GM21737 (cell line): Measurements from ENCODE around the gene FERMT3.

Experiments used
- ATAC-seq: cut with Tn5 transposase; IDR thresholded peaks from one replicate; pipeline ENCODE4 v1.9.1; 2021; ENCODE audit warnings: mild to moderate bottlenecking, moderate library complexity; ENCODE audit not compliant: unreplicated experiment

The FERMT3 gene

DNA sequence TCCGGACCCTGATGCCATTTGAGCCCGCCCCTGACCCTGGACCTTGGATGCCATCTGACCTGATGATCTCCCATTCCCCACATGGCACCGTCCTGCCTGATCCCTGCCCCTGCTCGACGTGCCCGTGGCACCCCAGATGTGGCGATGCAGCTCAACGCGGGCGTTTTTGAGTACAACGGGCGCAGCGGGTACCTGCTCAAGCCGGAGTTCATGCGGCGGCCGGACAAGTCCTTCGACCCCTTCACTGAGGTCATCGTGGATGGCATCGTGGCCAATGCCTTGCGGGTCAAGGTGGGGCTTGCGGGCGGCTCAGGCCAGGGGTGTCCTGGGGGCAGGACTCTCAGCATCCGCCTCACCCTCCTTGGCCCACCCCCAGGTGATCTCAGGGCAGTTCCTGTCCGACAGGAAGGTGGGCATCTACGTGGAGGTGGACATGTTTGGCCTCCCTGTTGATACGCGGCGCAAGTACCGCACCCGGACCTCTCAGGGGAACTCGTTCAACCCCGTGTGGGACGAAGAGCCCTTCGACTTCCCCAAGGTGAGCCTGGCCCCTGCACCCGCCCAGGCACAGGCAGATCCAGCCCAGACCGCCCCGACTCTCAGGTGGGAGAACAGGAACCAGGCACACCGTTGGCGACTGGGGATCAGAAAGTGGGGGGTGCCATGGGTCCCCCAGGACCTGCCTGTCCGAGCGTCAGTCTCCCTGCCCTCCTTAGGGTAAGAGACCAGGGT lies 55.9 kb downstream of the FERMT3 start:
- no peak for ATAC-seq

DNA sequence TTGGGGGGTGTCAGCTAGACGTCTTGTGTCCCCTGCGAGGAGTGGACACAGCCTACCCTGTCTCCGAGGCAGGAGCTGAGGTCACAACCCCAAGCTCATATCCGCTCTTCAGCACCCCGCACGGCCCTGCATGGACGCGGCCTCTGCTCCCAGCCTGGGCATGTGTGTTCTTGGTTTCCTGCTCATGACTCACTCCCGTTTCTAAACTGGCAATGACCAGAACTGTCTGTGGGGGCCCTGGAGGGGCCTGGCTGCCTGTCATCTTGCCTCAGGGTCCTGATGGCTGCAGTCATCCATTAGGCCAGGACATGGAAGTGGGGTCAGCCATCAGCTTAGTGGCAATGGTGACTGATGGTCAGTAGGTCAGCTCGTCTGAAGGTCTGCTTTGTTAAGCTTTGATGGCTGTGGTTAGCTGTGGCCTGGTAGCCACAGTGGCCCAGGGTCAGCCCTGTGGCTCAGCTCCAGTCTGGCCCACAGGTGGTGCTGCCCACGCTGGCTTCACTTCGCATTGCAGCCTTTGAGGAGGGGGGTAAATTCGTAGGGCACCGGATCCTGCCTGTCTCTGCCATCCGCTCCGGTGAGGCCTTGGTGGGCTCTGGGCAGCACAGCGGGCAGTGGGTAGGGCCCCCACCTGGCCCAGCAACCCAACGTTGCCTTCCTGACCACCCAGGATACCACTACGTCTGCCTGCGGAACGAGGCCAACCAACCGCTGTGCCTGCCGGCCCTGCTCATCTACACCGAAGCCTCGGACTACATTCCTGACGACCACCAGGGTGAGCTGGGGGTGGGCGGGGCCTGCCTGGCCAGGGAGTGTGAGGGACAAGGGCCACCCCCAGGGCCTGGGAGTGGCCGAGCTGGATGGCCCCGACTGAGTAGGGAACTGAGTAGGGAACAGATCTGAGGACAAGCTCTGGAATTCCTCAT lies 56.8 kb downstream of the FERMT3 start:
- no peak for ATAC-seq

DNA sequence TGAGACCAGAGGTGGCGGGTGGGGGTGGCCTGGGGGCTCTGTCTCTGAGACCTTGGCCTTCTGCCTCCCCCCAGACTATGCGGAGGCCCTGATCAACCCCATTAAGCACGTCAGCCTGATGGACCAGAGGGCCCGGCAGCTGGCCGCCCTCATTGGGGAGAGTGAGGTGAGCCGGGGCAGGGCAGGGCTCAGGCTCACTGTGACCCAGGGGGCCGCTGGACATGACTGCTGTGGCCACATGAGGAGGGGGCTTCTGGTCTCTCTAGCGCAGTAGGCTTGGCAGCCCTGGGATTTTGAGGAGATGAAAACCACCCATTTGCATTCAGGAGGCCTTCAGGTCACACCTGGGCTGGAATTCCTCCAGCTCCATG lies 57.4 kb downstream of the FERMT3 start:
- no peak for ATAC-seq

DNA sequence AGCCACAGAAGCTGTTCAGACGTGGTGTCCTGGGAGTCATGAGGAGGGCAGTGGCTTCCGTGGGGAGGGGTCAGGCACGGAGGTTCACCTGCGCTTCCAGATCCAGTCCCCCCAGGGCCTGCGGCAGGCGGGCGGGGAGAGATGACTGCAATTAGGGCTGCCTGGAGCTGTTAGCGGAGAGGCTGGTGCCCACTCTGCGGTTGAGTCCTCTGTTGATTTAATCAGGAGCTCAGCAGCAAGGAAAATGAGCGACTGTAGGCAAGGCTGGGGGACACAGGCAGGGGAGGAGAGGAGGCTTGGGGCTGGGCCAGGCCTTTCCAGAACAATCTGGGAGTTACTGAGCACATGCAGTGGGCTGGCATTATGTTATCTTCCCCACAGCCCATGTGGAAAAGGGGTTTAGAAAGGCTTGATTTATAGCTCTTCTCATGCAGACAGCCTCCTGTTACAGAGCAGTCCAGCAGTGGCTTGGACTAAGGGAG lies 57.9 kb downstream of the FERMT3 start:
- no peak for ATAC-seq

DNA sequence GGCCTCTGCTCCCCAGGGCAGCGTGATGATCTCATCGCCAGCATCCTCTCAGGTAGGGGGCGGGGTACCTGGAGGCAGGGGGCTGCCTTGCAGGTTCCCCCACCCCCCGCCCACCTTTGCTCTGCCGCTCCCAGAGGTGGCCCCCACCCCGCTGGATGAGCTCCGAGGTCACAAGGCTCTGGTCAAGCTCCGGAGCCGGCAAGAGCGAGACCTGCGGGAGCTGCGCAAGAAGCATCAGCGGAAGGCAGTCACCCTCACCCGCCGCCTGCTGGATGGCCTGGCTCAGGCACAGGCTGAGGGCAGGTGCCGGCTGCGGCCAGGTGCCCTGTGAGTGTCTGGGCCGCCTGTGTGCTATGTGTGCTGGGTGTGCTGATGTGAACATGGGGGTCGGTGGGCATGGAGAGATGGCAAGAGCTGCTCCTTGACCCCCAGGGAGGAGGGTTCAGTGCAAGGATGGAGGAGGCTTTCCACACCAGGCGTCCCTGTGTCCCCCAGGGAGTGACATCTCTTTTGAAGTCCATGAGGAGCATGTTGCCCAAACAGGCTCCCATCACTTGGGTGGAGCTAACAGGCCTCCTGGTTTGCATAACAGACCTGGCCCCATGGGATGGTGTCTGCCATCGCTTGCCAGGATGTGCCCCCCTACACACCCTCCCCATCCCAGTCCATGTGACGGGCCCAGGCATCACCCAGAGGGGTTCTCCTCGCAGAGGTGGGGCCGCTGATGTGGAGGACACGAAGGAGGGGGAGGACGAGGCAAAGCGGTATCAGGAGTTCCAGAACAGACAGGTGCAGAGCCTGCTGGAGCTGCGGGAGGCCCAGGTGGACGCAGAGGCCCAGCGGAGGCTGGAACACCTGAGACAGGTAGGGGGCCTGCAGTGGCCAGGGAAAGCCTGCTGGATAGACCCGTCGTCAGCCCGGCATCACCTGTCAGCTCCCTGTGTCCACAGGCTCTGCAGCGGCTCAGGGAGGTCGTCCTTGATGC lies 58.9 kb downstream of the FERMT3 start:
- ATAC-seq, result no peak

DNA sequence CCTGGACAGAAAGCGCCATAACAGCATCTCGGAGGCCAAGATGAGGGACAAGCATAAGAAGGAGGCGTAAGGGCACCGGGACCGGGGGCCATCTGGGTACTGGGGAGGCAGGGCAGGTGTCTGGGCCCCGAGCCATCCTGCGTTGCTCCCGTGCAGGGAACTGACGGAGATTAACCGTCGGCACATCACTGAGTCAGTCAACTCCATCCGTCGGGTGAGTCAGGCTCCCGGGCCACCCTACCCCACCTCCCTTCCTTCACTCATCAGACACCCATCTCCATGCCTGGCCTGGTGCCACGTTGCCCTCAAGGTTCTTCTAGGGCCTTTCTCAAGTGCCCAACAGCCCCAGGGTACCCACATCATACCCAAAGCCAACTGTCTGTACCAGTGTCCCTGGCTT lies 59.8 kb downstream of the FERMT3 start:
- ATAC-seq, result no peak

DNA sequence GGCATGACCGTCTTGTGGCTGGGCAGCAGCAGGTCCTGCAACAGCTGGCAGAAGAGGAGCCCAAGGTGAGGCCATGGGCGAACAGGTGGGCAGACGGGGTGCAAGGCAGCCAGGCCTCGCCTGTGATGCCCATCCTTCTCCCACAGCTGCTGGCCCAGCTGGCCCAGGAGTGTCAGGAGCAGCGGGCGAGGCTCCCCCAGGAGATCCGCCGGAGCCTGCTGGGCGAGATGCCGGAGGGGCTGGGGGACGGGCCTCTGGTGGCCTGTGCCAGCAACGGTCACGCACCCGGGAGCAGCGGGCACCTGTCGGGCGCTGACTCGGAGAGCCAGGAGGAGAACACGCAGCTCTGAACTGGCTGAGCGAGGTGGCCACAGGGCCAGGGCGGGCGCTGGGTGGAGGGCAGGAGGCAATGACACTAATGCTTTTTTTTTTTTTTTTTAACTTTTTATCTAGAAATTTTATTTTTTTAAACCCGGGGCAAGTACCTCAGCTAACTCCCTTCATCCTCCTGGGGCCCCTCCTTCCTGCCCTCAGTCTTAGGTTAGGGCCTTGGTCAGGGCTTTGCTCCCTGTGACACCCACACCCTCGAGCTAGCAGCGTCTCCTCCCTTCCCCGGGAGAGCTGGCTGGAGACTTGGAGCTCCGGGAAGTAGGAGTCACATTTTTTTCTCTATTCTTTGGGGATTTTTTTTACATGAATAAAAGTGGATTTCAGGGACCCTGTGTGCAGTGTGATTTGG lies 60.9 kb downstream of the FERMT3 start:
- no peak for ATAC-seq

DNA sequence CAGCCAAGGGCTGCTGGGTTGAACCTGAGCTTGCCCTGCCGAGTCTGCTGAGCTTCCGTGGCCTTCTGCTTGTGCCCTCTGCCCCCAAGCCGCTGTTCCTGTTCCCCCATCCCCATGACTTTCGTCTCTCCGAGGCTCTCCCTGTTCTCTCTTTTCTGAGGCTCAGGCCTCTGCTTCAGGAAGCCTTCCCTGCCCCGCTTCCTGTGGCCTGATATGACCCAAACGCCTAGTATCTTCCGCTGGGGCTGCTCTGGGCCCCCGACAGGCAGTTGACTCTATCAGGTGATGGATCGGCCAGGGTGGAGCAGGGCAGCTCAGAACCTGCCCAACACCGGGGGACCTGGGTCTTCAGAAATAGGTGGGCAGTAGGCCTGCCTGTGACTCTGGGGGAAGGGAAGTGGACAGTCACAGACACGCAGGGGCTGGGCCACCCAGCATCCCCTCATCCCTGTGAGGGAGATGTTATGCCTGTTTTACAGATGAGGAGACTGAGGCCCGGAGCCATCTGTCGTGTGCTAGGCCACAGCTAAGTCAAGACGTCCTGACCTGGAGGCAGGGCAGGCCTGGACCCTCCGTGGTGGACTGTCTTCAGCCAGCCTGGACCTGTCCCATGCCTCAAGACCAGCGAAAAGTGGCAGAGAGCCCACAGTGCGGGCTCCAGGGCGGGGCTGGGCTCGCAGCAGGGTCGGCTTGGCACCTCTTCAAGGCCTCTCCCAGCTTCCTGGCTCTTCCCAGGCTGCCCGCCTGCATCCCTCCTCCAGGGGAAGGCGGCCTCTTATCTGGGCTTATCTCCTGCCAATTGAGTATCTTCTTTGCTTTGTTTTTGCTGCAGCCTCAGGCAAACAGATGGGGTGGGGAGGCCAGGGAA lies 61.7 kb downstream of the FERMT3 start:
- ATAC-seq, result no peak

DNA sequence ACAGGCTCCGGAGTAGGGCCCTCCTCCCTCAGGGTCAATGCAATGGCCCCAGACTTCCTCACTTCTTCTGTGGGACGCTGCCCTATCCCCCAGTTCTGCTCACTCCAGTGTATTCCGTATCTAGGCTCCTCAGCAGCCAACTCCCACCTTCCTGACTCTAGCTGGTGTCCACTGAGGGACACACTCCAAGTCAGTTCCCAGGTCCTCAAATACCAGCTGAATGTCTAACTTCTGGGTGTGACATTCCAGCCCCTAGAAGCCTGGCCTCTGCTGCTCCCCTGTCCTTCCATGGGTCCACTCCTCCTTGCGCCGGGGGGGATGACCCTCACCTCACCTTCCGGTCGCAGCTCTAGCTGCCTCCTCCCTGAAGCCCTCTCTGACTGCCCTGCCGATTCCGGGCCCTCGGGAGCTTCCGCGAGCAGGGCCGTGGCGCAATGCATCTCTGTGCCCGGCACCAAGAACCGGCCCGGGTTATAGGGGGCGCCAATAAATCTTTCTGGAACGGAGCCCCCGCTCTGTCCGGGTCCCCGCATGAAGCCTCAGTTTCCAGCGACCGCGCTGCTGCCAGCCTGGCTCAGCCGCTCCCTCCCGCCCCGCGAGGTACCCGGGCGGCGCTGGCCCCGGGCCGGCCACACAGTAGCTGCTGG lies 62.5 kb downstream of the FERMT3 start:
- peak; percentile 17 for ATAC-seq

DNA sequence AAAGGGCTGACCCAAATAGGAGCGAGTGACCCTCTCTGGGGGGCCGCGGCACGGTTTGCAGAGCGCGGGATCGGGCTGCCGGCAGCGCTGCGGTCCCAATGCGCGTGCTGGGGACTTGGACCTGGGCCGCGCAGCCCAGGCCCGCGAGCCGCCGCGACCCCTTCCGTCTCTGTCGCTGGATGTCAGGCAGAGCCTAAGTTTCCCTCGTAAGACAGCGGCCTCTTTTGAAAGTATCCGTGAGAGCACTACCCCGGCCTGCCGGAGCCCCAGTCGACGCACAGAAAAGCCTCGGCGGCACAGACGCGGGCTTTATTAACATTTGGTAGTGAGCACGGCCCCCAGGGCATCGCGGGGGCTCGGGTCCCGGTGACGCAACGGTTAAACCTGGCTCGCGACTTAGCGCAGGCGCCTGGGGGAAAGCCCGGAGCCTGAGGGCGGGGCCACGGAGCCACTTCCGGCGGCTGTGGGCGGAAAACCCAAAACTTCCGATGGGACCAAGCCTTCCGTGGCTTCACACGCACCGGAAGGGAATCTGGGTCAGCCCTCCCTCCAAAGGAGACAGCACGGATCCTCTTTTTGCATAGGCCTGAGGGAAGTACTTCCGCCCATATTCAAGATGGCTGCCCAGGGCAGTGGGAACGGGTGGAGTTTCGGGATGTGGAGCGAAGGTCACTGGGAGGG lies 63.2 kb downstream of the FERMT3 start:
- ATAC-seq, result peak; percentile 57
